Stomach (tissue), 4 donors: ENCODE measurements around the gene THSD4.

Source experiments
- EP300 ChIP-seq: sonication (generic); formaldehyde crosslinking; IDR thresholded peaks from one replicate; pipeline ENCODE4 v1.6.1; 2017; ENCODE audit warnings: antibody characterized with exemption
- POLR2A ChIP-seq, 4 donors: fragments of 450-650 bp; IDR thresholded peaks; one replicate each; pipeline ENCODE4 v1.6.1; 2016; ENCODE audit warnings: antibody characterized with exemption in 4 of 4, control low read depth in 2 of 4, mild to moderate bottlenecking in 1 of 4, moderate library complexity in 1 of 4
- POLR2AphosphoS5 ChIP-seq, 3 donors: sonication (generic); formaldehyde crosslinking; IDR thresholded peaks; one replicate each; pipeline ENCODE4 v1.6.1; 2016; ENCODE audit warnings: antibody characterized with exemption in 3 of 3
- TF ChIP-seq, protein P1 (sequence below), 7 experiments: fragments of 450-650 bp in 4 of 7; fragments of 200-600 bp in 3 of 7; sonication (generic) in 3 of 7; IDR thresholded peaks; one replicate each; pipeline ENCODE4 v1.5.1; 2016 to 2019; ENCODE audit warnings: antibody characterized with exemption in 7 of 7, control low read depth in 2 of 7, mild to moderate bottlenecking in 1 of 7

DNA sequence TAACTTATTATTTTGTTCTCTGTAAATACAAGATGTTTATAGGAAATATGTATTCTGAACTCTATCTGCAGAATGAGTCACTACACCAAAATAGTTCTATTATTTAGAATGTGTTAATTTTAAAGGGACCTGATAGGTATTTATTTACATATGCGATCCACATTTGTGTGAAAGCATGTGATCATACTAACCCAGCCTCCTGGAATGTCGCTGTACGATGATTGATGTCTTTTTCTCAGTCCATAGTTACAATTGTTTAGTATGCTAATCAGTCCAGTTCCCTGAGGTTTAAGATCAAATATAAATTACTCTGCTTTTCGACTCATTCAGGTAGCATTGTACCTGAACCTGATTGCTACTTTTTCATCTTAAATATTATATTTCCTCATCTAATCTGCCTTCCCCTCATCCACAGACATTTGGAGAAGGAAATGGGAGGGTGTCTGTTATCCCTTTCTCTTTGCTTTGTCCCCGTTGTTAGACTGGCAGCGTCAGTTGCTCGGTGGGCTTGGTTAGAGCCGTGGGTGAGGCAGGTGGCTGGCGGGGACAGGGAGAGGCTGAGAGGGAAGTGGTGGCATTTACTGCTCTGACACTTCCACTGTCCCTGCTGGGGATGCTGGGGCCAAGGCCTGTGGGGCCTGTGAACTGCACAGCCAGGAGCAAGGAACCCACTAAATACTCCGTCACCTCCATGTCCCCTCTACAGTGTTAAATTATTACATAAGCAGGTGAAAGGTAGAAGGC is 667.3 kb downstream of the THSD4 start:
- TF ChIP-seq, protein P1, sequence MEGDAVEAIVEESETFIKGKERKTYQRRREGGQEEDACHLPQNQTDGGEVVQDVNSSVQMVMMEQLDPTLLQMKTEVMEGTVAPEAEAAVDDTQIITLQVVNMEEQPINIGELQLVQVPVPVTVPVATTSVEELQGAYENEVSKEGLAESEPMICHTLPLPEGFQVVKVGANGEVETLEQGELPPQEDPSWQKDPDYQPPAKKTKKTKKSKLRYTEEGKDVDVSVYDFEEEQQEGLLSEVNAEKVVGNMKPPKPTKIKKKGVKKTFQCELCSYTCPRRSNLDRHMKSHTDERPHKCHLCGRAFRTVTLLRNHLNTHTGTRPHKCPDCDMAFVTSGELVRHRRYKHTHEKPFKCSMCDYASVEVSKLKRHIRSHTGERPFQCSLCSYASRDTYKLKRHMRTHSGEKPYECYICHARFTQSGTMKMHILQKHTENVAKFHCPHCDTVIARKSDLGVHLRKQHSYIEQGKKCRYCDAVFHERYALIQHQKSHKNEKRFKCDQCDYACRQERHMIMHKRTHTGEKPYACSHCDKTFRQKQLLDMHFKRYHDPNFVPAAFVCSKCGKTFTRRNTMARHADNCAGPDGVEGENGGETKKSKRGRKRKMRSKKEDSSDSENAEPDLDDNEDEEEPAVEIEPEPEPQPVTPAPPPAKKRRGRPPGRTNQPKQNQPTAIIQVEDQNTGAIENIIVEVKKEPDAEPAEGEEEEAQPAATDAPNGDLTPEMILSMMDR (IDR thresholded peaks at IDR 0.05): no peak
- TF ChIP-seq POLR2A (IDR thresholded peaks at IDR 0.05) (no peak), POLR2AphosphoS5 (IDR thresholded peaks at IDR 0.05) (no peak), EP300 (no peak)
